Limb (tissue), 2 donors: ENCODE measurements around the gene LRRIQ4.
A peak's percentile ranks its signal among the peaks of the same experiment; 100 is the strongest.

ENCODE experiments used
- DNase-seq, 2 donors: peaks; one replicate each; pipeline ENCODE4 v3.0.0-alpha.2; 2016; ENCODE audit errors: extremely low spot score in 2 of 2

LRRIQ4 gene

DNA sequence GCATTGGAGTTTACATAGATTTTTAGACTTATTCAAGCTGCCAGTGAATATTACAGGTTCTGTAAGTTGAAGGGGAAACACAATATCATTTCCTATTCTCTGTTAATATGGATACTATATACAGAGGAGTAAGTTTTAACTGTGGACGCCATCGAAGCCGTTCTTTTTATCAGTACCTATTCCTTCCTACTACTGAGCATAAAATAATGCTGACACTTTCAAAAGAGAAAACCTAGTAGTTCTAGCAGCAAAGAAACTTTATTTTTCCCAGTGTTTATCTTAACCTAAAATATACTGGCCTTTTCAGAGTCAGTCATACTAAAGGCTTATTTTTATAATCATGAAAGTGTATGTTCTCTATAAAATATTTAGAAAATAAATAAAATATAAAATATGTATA is 42.8 kb downstream of the LRRIQ4 start:
- no peak for DNase-seq

GRCh38 chr3:169857811-169858210 is 45.1 kb downstream of the LRRIQ4 start:
- no peak for DNase-seq

- DNase-seq: no peak
Observed at GRCh38 chr3:169861871-169862270, 49.2 kb downstream of the LRRIQ4 start.

GRCh38 chr3:169863458-169863899 is 50.8 kb downstream of the LRRIQ4 start:
- peak; percentile 38 to 65 for DNase-seq

DNA sequence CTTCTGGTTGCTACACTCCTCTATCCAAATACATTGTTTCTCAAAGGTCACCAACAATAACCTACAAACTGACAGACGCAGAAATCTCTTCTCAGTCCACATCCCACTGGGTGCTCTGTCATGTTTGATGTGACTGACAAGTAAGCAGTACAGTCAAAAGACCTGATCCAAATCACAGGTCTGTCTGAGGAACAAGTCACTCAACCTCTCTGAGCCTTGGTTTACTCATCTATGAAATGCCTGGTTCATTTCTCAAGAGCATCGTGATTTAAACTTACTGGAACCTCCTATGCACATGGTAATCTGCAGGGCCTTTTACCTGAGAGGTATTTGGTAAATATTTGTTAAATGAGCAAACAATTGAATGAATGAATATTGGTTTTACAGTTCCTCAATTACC is 51.6 kb downstream of the LRRIQ4 start:
- DNase-seq: no peak

GRCh38 chr3:169865176-169865767 is 52.6 kb downstream of the LRRIQ4 start:
- no peak for DNase-seq

DNA sequence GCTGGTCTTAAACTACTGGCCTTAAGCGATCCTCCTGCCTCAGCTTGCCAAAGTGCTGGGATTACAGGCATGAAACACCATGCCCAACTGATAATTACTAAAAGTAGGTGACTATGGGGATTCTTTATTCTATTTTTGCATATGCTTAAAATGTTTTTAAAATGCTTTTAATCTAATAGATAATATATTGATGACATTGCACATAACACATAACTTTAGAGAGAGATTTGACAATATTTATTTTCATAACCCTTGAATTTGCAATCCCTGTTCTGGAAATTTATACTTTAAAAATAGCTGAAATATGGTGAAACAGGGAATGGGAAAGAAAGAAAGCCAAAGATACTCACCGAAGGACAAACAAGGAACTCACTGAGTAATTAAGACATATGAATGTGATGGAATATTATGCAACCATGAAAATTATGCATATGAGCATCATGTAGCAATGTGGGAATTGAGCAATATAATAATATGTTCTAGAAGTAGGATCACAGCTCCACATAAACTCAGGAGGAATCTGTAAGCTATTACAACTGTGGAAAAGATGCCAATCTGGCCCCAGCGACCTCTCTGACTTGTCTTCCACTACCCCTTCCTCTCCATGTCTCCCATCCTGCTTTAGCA is 55.0 kb downstream of the LRRIQ4 start:
- DNase-seq: no peak

DNA sequence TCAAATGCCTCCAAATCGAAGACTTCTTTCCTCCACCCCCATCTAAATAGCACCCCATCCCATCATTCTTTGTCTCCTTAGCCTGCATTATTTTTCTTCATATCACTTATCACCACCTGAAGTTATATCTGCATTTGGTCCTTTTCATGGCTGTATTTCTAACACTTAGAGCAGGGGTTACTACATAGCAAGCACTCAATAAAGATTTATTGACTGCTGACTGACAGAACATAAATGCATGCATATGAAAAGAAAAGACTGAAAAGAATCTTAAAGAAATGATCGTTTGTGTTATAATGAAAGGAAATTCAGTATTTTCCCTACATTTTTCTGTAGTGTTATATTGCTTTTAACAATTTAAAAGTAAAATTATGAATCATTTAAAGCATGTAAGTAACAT is 55.7 kb downstream of the LRRIQ4 start:
- no peak for DNase-seq

- DNase-seq: no peak
Observed at GRCh38 chr3:169869484-169870220, 57.0 kb downstream of the LRRIQ4 start, which contains the start of gene LRRC31. LRRC31 (minus strand) TSS chr3:169869935; CDS start chr3:169869807, 128 bp downstream.

DNA sequence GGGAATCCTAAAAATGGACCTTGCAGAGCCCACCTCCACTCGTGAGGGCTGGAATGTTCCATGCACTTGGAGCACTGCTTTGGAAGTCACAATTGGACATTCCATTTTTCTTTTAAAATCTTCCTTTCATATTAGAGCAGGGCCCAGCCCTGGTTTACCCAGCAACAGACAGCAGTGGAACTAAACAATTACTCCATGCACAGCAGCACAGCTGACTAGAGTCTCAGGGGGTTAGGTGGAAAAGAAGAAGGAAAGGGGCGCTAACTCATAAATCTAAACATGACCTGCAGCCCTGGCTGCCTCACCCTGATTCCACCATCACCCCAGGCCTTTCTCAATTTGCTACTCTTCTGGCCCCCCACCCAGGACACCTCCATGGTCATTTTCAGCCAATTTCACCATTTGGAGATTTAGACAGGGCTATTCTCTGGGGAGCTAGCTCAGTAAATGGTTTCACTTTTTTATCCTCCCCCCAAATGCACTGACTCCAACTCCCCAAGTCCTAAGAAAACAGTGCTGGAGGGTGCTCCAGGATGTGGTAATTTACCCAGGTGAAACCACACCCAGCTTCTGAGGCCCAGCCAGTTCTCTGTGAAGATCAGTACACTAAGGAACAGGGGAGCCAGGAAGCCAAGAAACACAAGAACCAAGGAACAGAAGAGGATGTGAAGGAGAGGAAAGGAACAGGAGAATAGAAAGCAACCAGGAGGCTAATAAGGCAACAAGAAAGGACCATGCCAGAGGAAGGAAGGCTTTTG is 58.6 kb downstream of the LRRIQ4 start:
- DNase-seq: no peak

- no peak for DNase-seq
Observed at GRCh38 chr3:169879013-169879557, 66.4 kb downstream of the LRRIQ4 start.

DNA sequence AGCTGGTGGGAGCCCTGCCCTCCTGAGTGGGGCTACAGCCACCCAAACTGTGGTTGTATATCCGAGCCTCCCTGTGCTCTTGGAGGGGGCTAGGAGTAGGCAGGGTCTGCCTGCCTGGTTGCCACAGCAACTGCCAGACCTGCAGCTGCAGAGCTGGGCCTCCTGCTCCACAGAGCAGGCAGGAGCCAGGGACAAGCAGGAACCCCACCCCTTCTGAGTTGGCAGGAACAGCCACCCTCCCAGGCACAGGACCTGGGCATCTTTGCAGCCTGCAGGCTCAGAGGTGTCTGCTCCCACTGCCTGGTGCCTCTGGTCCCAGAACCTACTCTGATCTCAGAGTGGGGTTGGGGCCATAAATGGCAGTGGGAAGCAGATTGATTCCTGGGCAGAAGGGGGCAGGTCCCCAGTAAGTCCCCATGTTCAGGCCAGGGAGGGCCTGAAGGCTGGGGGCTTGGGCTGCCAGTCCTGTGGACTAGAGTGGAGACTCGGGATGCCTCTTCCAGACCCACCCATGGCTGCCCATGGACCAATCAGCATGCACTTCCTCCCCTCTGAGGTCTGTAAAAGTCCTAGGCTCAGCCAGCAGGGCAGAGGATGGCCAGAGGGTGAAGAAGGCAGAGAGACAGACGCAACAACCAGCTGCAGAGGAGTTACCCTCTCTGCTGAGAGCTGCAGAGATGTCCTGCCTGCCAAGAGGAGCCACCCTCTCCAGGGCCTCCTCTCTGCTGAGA is 67.3 kb downstream of the LRRIQ4 start:
- no peak for DNase-seq

GRCh38 chr3:169880576-169881250 is 68.0 kb downstream of the LRRIQ4 start:
- DNase-seq: no peak

DNA sequence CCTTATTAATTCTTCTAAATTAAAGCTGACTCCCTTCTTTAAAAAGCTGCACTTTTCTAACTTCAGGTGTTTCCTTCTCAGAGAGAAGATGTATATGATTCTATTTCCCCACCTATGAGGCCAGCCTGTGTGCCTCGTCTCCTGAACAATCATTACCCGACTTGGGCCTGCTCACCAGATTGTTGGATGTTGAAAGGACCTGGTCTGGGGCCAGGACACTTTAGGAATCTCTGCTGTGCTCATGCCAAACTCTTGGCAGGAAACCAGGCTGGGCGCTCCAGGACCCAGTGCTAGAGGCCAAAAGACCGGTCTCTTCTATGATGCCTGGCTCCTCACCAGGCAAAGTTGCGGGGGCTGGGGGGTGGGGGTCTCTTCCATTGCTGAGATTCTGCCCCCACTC is 74.0 kb downstream of the LRRIQ4 start:
- no peak for DNase-seq
